ENCODE measurements around the gene CEP170. TPM values are rescaled to one million over a fixed set of nuclear protein-coding genes. Genes with fewer than 3 reads are reported as not detected.

Gene CEP170
- total RNA-seq, 1 experiment from 2014 or later = 94.7 TPM

DNA sequence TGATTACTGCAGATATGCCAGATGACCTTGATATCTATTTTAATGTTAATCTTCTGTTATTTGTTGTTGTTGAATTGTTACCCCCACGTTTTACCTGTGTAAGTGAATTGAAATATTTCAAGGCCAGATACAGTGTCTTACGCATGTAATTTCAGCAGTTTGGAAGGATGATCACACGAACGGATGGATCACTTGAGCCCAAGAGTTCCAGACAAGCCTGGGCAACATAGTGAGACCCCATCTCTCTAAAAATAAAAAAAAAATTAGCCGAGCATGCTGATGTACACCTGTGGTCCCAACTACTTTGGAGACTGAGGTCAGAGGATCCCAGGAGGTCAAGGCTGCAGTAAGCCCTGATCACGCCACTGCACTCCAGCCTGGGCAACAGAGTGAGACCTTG is 33.0 kb upstream of the CEP170 start:
- TF ChIP-seq ZNF121 (CRISPR knock-in tag; IDR thresholded peaks at IDR 0.05) (0 out of 2 replicates have a peak, but pooled peaks have one; percentile 58), FOXK1 (CRISPR knock-in tag; IDR thresholded peaks at IDR 0.05) (no peak)
- DNase-seq (ENCODE audit: low spot score) = no peak
- Mint-ChIP-seq H3K4me1 (peaks cover 20% of the 10 kb centered on the region), H3K27me3 (ENCODE audit: low read depth) (no peaks in the 10 kb centered on the region), H3K27ac (no peak overlapping the region), H3K36me3 (peaks cover 5% of the 10 kb centered on the region; the same call in 1 of the 2 replicates), H3K4me3 (no peak overlapping the region), H3K9me3 (no peaks in the 10 kb centered on the region)
- ChIA-PET CTCF (no interaction called here), POLR2A (no interaction called here)
- no peak for ATAC-seq

DNA sequence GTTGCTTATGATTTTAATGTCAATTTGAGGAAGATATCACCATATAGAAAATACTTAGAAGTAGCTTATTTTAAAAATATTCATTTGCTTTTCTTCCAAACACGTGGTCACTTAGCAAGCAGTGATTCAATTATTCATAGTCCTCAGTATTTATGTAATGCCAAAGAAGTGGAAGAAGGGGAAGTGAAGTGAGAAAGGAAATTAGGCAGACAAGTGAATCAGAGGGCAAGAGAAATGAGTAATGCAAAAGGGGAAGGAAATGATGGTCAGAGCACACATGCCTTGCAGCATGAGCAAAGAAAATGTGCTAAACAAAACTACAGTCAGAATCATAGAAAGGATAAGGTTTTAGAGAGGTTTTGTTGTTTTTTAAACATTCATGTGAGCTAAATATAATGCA is 32.6 kb upstream of the CEP170 start:
- Mint-ChIP-seq H3K4me1 (peaks cover 20% of the 10 kb centered on the region), H3K27me3 (ENCODE audit: low read depth) (no peaks in the 10 kb centered on the region), H3K36me3 (peaks cover 5% of the 10 kb centered on the region; the same call in 1 of the 2 replicates), H3K9me3 (no peaks in the 10 kb centered on the region), H3K4me3 (no peak overlapping the region), H3K27ac (peak overlapping the region; percentile 21; the same call in 1 of the 2 replicates)
- ChIA-PET POLR2A (no interaction called here), CTCF (no interaction called here)
- DNase-seq (ENCODE audit: low spot score) (no peak), ATAC-seq (no peak)
- TF ChIP-seq NR3C1 (CRISPR knock-in tag; conservative IDR thresholded peaks at IDR 0.05; ENCODE audit: low read depth) (no peak), MXD4 (CRISPR knock-in tag; IDR thresholded peaks at IDR 0.05; ENCODE audit: borderline replicate concordance) (no peak), SMAD4 (CRISPR knock-in tag; IDR thresholded peaks at IDR 0.05) (no peak), OVOL2 (CRISPR knock-in tag; IDR thresholded peaks at IDR 0.05; ENCODE audit: borderline replicate concordance) (no peak), CREM (CRISPR knock-in tag; IDR thresholded peaks at IDR 0.05) (no peak), TP53 (CRISPR knock-in tag; IDR thresholded peaks at IDR 0.05) (no peak)
- TF ChIP-seq, protein P1, sequence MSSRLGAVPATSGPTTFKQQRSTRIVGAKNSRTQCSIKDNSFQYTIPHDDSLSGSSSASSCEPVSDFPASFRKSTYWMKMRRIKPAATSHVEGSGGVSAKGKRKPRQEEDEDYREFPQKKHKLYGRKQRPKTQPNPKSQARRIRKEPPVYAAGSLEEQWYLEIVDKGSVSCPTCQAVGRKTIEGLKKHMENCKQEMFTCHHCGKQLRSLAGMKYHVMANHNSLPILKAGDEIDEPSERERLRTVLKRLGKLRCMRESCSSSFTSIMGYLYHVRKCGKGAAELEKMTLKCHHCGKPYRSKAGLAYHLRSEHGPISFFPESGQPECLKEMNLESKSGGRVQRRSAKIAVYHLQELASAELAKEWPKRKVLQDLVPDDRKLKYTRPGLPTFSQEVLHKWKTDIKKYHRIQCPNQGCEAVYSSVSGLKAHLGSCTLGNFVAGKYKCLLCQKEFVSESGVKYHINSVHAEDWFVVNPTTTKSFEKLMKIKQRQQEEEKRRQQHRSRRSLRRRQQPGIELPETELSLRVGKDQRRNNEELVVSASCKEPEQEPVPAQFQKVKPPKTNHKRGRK (CRISPR knock-in tag; IDR thresholded peaks at IDR 0.05; ENCODE audit: borderline replicate concordance) = no peak
- TF ChIP-seq, protein P2, sequence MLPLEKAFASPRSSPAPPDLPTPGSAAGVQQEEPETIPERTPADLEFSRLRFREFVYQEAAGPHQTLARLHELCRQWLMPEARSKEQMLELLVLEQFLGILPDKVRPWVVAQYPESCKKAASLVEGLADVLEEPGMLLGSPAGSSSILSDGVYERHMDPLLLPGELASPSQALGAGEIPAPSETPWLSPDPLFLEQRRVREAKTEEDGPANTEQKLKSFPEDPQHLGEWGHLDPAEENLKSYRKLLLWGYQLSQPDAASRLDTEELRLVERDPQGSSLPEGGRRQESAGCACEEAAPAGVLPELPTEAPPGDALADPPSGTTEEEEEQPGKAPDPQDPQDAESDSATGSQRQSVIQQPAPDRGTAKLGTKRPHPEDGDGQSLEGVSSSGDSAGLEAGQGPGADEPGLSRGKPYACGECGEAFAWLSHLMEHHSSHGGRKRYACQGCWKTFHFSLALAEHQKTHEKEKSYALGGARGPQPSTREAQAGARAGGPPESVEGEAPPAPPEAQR (CRISPR knock-in tag; IDR thresholded peaks at IDR 0.05) = no peak
- TF ChIP-seq, protein P3, sequence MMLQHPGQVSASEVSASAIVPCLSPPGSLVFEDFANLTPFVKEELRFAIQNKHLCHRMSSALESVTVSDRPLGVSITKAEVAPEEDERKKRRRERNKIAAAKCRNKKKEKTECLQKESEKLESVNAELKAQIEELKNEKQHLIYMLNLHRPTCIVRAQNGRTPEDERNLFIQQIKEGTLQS (CRISPR knock-in tag; conservative IDR thresholded peaks at IDR 0.05) = no peak
- TF ChIP-seq, protein P4, sequence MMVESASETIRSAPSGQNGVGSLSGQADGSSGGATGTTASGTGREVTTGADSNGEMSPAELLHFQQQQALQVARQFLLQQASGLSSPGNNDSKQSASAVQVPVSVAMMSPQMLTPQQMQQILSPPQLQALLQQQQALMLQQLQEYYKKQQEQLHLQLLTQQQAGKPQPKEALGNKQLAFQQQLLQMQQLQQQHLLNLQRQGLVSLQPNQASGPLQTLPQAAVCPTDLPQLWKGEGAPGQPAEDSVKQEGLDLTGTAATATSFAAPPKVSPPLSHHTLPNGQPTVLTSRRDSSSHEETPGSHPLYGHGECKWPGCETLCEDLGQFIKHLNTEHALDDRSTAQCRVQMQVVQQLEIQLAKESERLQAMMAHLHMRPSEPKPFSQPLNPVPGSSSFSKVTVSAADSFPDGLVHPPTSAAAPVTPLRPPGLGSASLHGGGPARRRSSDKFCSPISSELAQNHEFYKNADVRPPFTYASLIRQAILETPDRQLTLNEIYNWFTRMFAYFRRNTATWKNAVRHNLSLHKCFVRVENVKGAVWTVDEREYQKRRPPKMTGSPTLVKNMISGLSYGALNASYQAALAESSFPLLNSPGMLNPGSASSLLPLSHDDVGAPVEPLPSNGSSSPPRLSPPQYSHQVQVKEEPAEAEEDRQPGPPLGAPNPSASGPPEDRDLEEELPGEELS (CRISPR knock-in tag; IDR thresholded peaks at IDR 0.05) = no peak

DNA sequence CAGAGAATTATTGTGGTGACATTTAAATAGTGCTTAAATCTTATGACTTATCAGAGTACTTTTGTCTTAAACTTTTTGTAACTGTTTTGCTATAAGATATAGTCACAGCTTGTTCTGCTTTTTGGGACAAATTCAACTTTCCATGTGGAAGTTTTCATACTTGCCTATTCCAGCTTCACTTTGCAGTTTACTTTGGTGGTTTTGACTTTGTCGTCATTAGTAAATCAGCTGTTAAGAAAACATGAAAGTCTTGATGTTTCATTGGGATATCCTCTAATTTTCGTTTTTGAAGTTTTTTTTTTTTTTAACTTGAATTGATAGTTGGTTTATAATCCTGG is 32.0 kb upstream of the CEP170 start:
- no peaks in the 10 kb centered on the region for H3K27me3 Mint-ChIP-seq (ENCODE audit: low read depth)
- DNase-seq (ENCODE audit: low spot score) (no peak), ATAC-seq (no peak)
- H3K4me3 Mint-ChIP-seq = no peak overlapping the region
- peaks cover 5% of the 10 kb centered on the region; the same call in 1 of the 2 replicates for H3K36me3 Mint-ChIP-seq
- peaks cover 19% of the 10 kb centered on the region for H3K4me1 Mint-ChIP-seq
- ChIA-PET POLR2A (interaction anchor here (0.7 kb wide), 1 partner anchor 1385 kb away, joined by 5 read pairs; no protein-coding TSS in a partner anchor), CTCF (no interaction called here)
- H3K9me3 Mint-ChIP-seq = no peaks in the 10 kb centered on the region
- H3K27ac Mint-ChIP-seq = no peak overlapping the region
- TF ChIP-seq TEAD4 (CRISPR knock-in tag; IDR thresholded peaks at IDR 0.05) (no peak), CREB1 (CRISPR knock-in tag; IDR thresholded peaks at IDR 0.05) (no peak), ZNF263 (CRISPR knock-in tag; IDR thresholded peaks at IDR 0.05; ENCODE audit: low read depth) (no peak)
- TF ChIP-seq, protein P5, sequence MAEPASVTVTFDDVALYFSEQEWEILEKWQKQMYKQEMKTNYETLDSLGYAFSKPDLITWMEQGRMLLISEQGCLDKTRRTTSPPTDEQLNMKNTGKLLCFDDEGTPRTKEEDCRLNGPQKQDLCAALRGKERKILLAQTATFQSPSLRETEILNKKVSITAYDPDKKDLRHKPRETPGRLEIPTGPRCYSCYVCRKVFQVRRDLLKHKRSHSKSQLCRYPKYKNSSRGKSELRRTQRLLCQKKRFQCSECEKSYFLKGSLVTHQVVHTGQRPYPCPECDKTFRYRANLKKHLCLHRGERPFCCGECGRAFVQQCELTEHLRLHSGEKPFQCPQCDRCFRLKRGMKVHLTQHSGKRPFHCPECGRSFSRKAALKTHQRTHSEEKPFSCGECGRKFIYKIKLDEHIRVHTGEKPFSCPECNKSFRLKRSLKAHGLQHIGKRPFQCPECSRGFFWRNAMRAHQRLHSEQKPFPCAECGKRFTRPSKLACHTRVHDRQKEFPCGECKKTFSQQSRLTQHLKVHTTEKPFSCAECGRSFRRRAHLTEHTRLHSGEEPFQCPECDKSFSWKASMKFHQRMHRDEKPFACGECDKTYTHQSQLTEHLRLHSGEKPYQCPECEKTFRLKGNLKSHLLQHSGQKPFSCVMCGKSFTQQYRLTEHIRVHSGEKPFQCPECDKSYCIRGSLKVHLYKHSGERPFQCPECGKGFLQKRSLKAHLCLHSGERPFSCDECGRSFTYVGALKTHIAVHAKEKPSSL (CRISPR knock-in tag; conservative IDR thresholded peaks at IDR 0.05) = no peak
- TF ChIP-seq, protein P3 (CRISPR knock-in tag; conservative IDR thresholded peaks at IDR 0.05) = no peak
- TF ChIP-seq, protein P6, sequence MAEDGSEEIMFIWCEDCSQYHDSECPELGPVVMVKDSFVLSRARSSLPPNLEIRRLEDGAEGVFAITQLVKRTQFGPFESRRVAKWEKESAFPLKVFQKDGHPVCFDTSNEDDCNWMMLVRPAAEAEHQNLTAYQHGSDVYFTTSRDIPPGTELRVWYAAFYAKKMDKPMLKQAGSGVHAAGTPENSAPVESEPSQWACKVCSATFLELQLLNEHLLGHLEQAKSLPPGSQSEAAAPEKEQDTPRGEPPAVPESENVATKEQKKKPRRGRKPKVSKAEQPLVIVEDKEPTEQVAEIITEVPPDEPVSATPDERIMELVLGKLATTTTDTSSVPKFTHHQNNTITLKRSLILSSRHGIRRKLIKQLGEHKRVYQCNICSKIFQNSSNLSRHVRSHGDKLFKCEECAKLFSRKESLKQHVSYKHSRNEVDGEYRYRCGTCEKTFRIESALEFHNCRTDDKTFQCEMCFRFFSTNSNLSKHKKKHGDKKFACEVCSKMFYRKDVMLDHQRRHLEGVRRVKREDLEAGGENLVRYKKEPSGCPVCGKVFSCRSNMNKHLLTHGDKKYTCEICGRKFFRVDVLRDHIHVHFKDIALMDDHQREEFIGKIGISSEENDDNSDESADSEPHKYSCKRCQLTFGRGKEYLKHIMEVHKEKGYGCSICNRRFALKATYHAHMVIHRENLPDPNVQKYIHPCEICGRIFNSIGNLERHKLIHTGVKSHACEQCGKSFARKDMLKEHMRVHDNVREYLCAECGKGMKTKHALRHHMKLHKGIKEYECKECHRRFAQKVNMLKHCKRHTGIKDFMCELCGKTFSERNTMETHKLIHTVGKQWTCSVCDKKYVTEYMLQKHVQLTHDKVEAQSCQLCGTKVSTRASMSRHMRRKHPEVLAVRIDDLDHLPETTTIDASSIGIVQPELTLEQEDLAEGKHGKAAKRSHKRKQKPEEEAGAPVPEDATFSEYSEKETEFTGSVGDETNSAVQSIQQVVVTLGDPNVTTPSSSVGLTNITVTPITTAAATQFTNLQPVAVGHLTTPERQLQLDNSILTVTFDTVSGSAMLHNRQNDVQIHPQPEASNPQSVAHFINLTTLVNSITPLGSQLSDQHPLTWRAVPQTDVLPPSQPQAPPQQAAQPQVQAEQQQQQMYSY (CRISPR knock-in tag; IDR thresholded peaks at IDR 0.05) = no peak
- TF ChIP-seq, protein P7, sequence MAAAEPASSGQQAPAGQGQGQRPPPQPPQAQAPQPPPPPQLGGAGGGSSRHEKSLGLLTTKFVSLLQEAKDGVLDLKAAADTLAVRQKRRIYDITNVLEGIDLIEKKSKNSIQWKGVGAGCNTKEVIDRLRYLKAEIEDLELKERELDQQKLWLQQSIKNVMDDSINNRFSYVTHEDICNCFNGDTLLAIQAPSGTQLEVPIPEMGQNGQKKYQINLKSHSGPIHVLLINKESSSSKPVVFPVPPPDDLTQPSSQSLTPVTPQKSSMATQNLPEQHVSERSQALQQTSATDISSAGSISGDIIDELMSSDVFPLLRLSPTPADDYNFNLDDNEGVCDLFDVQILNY (CRISPR knock-in tag; IDR thresholded peaks at IDR 0.05) = no peak

All from WTC11 (cell line).